Activated CD4-positive, alpha-beta memory T cell treated with anti-CD3 and anti-CD28 coated beads, Interleukin-2, amount 10 ng/mL, durations not matched to agents 7 days and 5 days (primary cell): ENCODE measurements around the gene MTREX. TPM values are rescaled to one million over a fixed set of nuclear protein-coding genes. Genes with fewer than 3 reads are reported as not detected.
A peak's percentile ranks its signal among the peaks of the same experiment; 100 is the strongest.

Experiments used
- CTCF ChIA-PET: fragments of 350-600 bp; sonication (Branson Sonifier 250); formaldehyde crosslinking; loops from one replicate; lab custom pipeline; 2021; ENCODE audit warnings: antibody characterized with exemption, inconsistent platforms; lab: Charles Lee
- POLR2A ChIA-PET: fragments of 350-600 bp; sonication (Branson Sonifier 250); formaldehyde crosslinking; loops from one replicate; lab custom pipeline; 2021; ENCODE audit warnings: antibody characterized with exemption; lab: Charles Lee
- DNase-seq: peaks from one replicate; pipeline ENCODE4 v3.0.0-alpha.2; 2020
- H3K27ac Mint-ChIP-seq: one replicate; pipeline ENCODE4 v1.8.0; 2021; ENCODE audit warnings: mild to moderate bottlenecking, mixed read lengths
- H3K27me3 Mint-ChIP-seq: one replicate; pipeline ENCODE4 v1.8.0; 2021; ENCODE audit warnings: mixed read lengths
- H3K36me3 Mint-ChIP-seq: one replicate; pipeline ENCODE4 v1.8.0; 2021; ENCODE audit warnings: low read depth, mixed read lengths
- H3K4me1 Mint-ChIP-seq: one replicate; pipeline ENCODE4 v1.8.0; 2021; ENCODE audit warnings: mixed read lengths
- H3K4me3 Mint-ChIP-seq: one replicate; pipeline ENCODE4 v1.8.0; 2021; ENCODE audit warnings: mild to moderate bottlenecking, mixed read lengths
- H3K9me3 Mint-ChIP-seq: one replicate; pipeline ENCODE4 v1.8.0; 2021; ENCODE audit warnings: mixed read lengths
- total RNA-seq, 2 experiments: library from RNA; stranded (reverse); gene quantifications; one replicate each; pipeline ENCODE4 v1.2.3, GENCODE V29; 2021

MTREX gene
- total RNA-seq, 2 experiments from 2014 or later, result 69.7 to 71.4 TPM

- POLR2A ChIA-PET, result interaction anchor here (1.1 kb wide), 1 partner anchor 20 kb away, joined by 3 read pairs; no protein-coding TSS in a partner anchor
- no peak for DNase-seq
- no peak overlapping the region for H3K27ac Mint-ChIP-seq
- CTCF ChIA-PET, result interaction anchor here (0.9 kb wide), 1 partner anchor 272 kb away, joined by 4 read pairs; no protein-coding TSS in a partner anchor
- H3K9me3 Mint-ChIP-seq, result no peaks in the 10 kb centered on the region
- H3K27me3 Mint-ChIP-seq, result no peaks in the 10 kb centered on the region
- H3K36me3 Mint-ChIP-seq, result peaks cover 41% of the 10 kb centered on the region
- H3K4me1 Mint-ChIP-seq, result peaks cover 30% of the 10 kb centered on the region
- H3K4me3 Mint-ChIP-seq, result no peak overlapping the region
Measured at GRCh38 chr5:55418994-55419968, 111.5 kb downstream of the MTREX start.

GRCh38 chr5:55421074-55421529 lies 113.3 kb downstream of the MTREX start:
- POLR2A ChIA-PET, result interaction anchor here (0.6 kb wide), 1 partner anchor 16 kb away, joined by 4 read pairs; no protein-coding TSS in a partner anchor
- peaks cover 37% of the 10 kb centered on the region for H3K36me3 Mint-ChIP-seq

GRCh38 chr5:55426455-55426854 lies 118.7 kb downstream of the MTREX start:
- Mint-ChIP-seq H3K27me3 (no peaks in the 10 kb centered on the region), H3K36me3 (peaks cover 71% of the 10 kb centered on the region), H3K4me3 (no peak overlapping the region), H3K27ac (no peak overlapping the region), H3K9me3 (peaks cover 14% of the 10 kb centered on the region), H3K4me1 (peaks cover 11% of the 10 kb centered on the region)
- CTCF ChIA-PET, result interaction anchor here (0.7 kb wide), 1 partner anchor 105 kb away, joined by 4 read pairs; no protein-coding TSS in a partner anchor
- DNase-seq, result no peak
- POLR2A ChIA-PET, result no interaction called here

More at GRCh38 chr5:55421074-55421529, 113.3 kb downstream of the MTREX start:
- Mint-ChIP-seq H3K4me3 (no peak overlapping the region), H3K27ac (peak overlapping the region; percentile 64), H3K27me3 (no peaks in the 10 kb centered on the region), H3K4me1 (peaks cover 30% of the 10 kb centered on the region), H3K9me3 (no peaks in the 10 kb centered on the region)
- CTCF ChIA-PET, result no interaction called here
- peak; percentile 21 for DNase-seq

- Mint-ChIP-seq H3K4me3 (no peak overlapping the region), H3K36me3 (peaks cover 74% of the 10 kb centered on the region), H3K27ac (no peak overlapping the region), H3K27me3 (no peaks in the 10 kb centered on the region), H3K4me1 (peaks cover 6% of the 10 kb centered on the region), H3K9me3 (peaks cover 17% of the 10 kb centered on the region)
- POLR2A ChIA-PET, result interaction anchor here (1.0 kb wide), 1 partner anchor 13 kb away, joined by 3 read pairs; no protein-coding TSS in a partner anchor
- no peak for DNase-seq
- CTCF ChIA-PET, result no interaction called here
Measured at GRCh38 chr5:55427157-55427556, 119.4 kb downstream of the MTREX start.

GRCh38 chr5:55429221-55429612 lies 121.4 kb downstream of the MTREX start:
- no peak overlapping the region for H3K4me3 Mint-ChIP-seq
- H3K9me3 Mint-ChIP-seq, result peaks cover 24% of the 10 kb centered on the region
- H3K4me1 Mint-ChIP-seq, result no peaks in the 10 kb centered on the region
- ChIA-PET POLR2A (no interaction called here), CTCF (no interaction called here)
- H3K36me3 Mint-ChIP-seq, result peaks cover 64% of the 10 kb centered on the region
- no peak overlapping the region for H3K27ac Mint-ChIP-seq
- no peak for DNase-seq
- H3K27me3 Mint-ChIP-seq, result no peaks in the 10 kb centered on the region

GRCh38 chr5:55429613-55430253 lies 121.9 kb downstream of the MTREX start:
- Mint-ChIP-seq H3K9me3 (peaks cover 28% of the 10 kb centered on the region), H3K4me1 (no peaks in the 10 kb centered on the region), H3K36me3 (peaks cover 64% of the 10 kb centered on the region), H3K4me3 (no peak overlapping the region), H3K27me3 (no peaks in the 10 kb centered on the region), H3K27ac (no peak overlapping the region)
- ChIA-PET CTCF (no interaction called here), POLR2A (no interaction called here)
- no peak for DNase-seq

GRCh38 chr5:55432549-55432948 lies 124.8 kb downstream of the MTREX start:
- Mint-ChIP-seq H3K9me3 (peaks cover 30% of the 10 kb centered on the region), H3K4me3 (no peak overlapping the region), H3K27me3 (no peaks in the 10 kb centered on the region), H3K27ac (no peak overlapping the region), H3K36me3 (peaks cover 70% of the 10 kb centered on the region), H3K4me1 (no peaks in the 10 kb centered on the region)
- DNase-seq, result no peak
- ChIA-PET POLR2A (no interaction called here), CTCF (no interaction called here)

GRCh38 chr5:55437452-55437851 lies 129.7 kb downstream of the MTREX start:
- H3K9me3 Mint-ChIP-seq, result peaks cover 10% of the 10 kb centered on the region
- no peak overlapping the region for H3K4me3 Mint-ChIP-seq
- no peak for DNase-seq
- H3K4me1 Mint-ChIP-seq, result peaks cover 25% of the 10 kb centered on the region
- CTCF ChIA-PET, result no interaction called here
- H3K27me3 Mint-ChIP-seq, result no peaks in the 10 kb centered on the region
- POLR2A ChIA-PET, result no interaction called here
- peaks cover 32% of the 10 kb centered on the region for H3K36me3 Mint-ChIP-seq
- H3K27ac Mint-ChIP-seq, result no peak overlapping the region

GRCh38 chr5:55437859-55438206 lies 130.0 kb downstream of the MTREX start:
- no peak overlapping the region for H3K27ac Mint-ChIP-seq
- no peaks in the 10 kb centered on the region for H3K27me3 Mint-ChIP-seq
- H3K36me3 Mint-ChIP-seq, result peaks cover 28% of the 10 kb centered on the region
- H3K4me3 Mint-ChIP-seq, result no peak overlapping the region
- H3K9me3 Mint-ChIP-seq, result peaks cover 6% of the 10 kb centered on the region
- no peak for DNase-seq
- POLR2A ChIA-PET, result no interaction called here
- CTCF ChIA-PET, result no interaction called here
- peaks cover 25% of the 10 kb centered on the region for H3K4me1 Mint-ChIP-seq

- POLR2A ChIA-PET, result interaction anchor here (0.6 to 1.1 kb wide), 2 partner anchors 19 to 930 kb away, joined by 3 to 4 read pairs; no protein-coding TSS in a partner anchor
- Mint-ChIP-seq H3K9me3 (peaks cover 6% of the 10 kb centered on the region), H3K27me3 (no peaks in the 10 kb centered on the region), H3K4me1 (peaks cover 25% of the 10 kb centered on the region), H3K36me3 (peaks cover 27% of the 10 kb centered on the region), H3K27ac (no peak overlapping the region), H3K4me3 (no peak overlapping the region)
- DNase-seq, result no peak
- CTCF ChIA-PET, result no interaction called here
Measured at GRCh38 chr5:55438998-55439397, 131.2 kb downstream of the MTREX start.

- CTCF ChIA-PET, result interaction anchor here (0.6 kb wide), 1 partner anchor 304 kb away, joined by 3 read pairs; no protein-coding TSS in a partner anchor
- Mint-ChIP-seq H3K36me3 (peaks cover 20% of the 10 kb centered on the region), H3K27ac (no peak overlapping the region), H3K4me1 (peaks cover 25% of the 10 kb centered on the region), H3K4me3 (no peak overlapping the region), H3K27me3 (no peaks in the 10 kb centered on the region), H3K9me3 (peaks cover 2% of the 10 kb centered on the region)
- POLR2A ChIA-PET, result interaction anchor here (1.1 to 1.2 kb wide), 2 partner anchors 13 to 20 kb away, joined by 3 read pairs; no protein-coding TSS in a partner anchor
- no peak for DNase-seq
Measured at GRCh38 chr5:55440188-55440646, 132.4 kb downstream of the MTREX start.

GRCh38 chr5:55441107-55441771 lies 133.4 kb downstream of the MTREX start:
- Mint-ChIP-seq H3K36me3 (peaks cover 11% of the 10 kb centered on the region), H3K4me1 (peaks cover 25% of the 10 kb centered on the region), H3K27me3 (no peaks in the 10 kb centered on the region), H3K9me3 (peaks cover 2% of the 10 kb centered on the region), H3K4me3 (no peak overlapping the region), H3K27ac (no peak overlapping the region)
- DNase-seq, result no peak
- POLR2A ChIA-PET, result no interaction called here
- CTCF ChIA-PET, result no interaction called here
